ENCODE measurements around the gene SUPT3H.

The SUPT3H gene

DNA sequence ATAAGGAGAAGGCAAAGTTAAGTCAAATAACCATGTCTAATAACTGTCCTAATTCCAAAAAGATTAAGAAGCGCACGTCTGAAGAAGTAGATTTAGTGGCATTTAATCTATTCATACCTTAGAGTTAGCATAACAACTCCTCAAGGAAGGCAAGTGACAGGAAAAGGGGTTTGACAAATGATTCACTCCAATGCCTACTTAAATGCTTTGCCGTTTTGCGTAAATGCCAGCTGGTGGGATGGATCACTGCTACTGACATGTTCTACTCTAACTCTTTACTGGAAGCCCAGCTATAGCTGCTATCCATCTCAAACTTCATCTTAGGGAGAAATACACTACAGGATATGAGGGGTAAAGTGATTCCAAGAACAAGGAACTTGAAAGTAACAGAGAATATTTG, 396.9 kb downstream of the SUPT3H start:
- H3K27ac ChIP-seq (ENCODE audit: low read length) = no peak overlapping the region
- no peaks in the 10 kb centered on the region for H3K27me3 ChIP-seq (ENCODE audit: insufficient read depth, low read length)
- H3K9ac ChIP-seq (ENCODE audit: low read depth, low read length) = no peak overlapping the region
- H3K4me3 ChIP-seq (ENCODE audit: low read length) = no peak overlapping the region
- H3K9me3 ChIP-seq (ENCODE audit: insufficient read depth, low read depth, low read length) = no peaks in the 10 kb centered on the region
- no peaks in the 10 kb centered on the region for H3K36me3 ChIP-seq (ENCODE audit: insufficient read depth, low read depth, low read length)
- H3K4me1 ChIP-seq (ENCODE audit: insufficient read depth, low read length) = no peaks in the 10 kb centered on the region

- Histone ChIP-seq H3K36me3 (ENCODE audit: insufficient read depth, low read depth, low read length) (no peaks in the 10 kb centered on the region), H3K9ac (ENCODE audit: low read depth, low read length) (no peak overlapping the region), H3K9me3 (ENCODE audit: insufficient read depth, low read depth, low read length) (peaks cover 27% of the 10 kb centered on the region), H3K4me3 (ENCODE audit: low read length) (no peak overlapping the region), H3K27me3 (ENCODE audit: insufficient read depth, low read length) (no peaks in the 10 kb centered on the region), H3K4me1 (ENCODE audit: insufficient read depth, low read length) (no peaks in the 10 kb centered on the region), H3K27ac (ENCODE audit: low read length) (no peak overlapping the region)
These were observed 400.8 kb downstream of the SUPT3H start for GRCh38 chr6:44976677-44977641.

- Histone ChIP-seq H3K36me3 (ENCODE audit: insufficient read depth, low read depth, low read length) (no peaks in the 10 kb centered on the region), H3K9ac (ENCODE audit: low read depth, low read length) (no peak overlapping the region), H3K4me3 (ENCODE audit: low read length) (no peak overlapping the region), H3K27ac (ENCODE audit: low read length) (no peak overlapping the region), H3K4me1 (ENCODE audit: insufficient read depth, low read length) (no peaks in the 10 kb centered on the region), H3K27me3 (ENCODE audit: insufficient read depth, low read length) (no peaks in the 10 kb centered on the region), H3K9me3 (ENCODE audit: insufficient read depth, low read depth, low read length) (peaks cover 27% of the 10 kb centered on the region)
These were observed 403.2 kb downstream of the SUPT3H start for GRCh38 chr6:44974511-44974910.

DNA sequence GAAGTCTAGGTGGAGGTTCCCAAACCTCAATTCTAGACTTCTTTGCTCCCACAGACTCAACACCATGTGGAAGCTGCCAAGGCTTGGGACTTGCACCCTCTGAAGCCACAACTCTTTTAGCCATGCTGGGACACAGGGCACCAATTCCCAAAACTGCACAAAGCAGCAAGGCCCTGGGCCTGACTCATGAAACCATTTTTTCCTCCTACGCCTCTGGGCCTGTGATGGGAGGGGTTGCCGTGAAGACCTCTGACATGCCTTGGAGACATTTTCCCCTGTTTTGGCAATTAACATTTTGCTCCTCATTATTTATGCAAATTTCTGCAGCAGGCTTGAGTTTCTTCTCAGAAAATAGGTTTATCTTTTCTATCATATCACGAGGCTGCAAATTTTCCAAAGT, 405.0 kb downstream of the SUPT3H start:
- no peak overlapping the region for H3K9ac ChIP-seq (ENCODE audit: low read depth, low read length)
- no peaks in the 10 kb centered on the region for H3K36me3 ChIP-seq (ENCODE audit: insufficient read depth, low read depth, low read length)
- no peak overlapping the region for H3K4me3 ChIP-seq (ENCODE audit: low read length)
- H3K4me1 ChIP-seq (ENCODE audit: insufficient read depth, low read length) = no peaks in the 10 kb centered on the region
- no peaks in the 10 kb centered on the region for H3K27me3 ChIP-seq (ENCODE audit: insufficient read depth, low read length)
- peaks cover 27% of the 10 kb centered on the region for H3K9me3 ChIP-seq (ENCODE audit: insufficient read depth, low read depth, low read length)
- no peak overlapping the region for H3K27ac ChIP-seq (ENCODE audit: low read length)

DNA sequence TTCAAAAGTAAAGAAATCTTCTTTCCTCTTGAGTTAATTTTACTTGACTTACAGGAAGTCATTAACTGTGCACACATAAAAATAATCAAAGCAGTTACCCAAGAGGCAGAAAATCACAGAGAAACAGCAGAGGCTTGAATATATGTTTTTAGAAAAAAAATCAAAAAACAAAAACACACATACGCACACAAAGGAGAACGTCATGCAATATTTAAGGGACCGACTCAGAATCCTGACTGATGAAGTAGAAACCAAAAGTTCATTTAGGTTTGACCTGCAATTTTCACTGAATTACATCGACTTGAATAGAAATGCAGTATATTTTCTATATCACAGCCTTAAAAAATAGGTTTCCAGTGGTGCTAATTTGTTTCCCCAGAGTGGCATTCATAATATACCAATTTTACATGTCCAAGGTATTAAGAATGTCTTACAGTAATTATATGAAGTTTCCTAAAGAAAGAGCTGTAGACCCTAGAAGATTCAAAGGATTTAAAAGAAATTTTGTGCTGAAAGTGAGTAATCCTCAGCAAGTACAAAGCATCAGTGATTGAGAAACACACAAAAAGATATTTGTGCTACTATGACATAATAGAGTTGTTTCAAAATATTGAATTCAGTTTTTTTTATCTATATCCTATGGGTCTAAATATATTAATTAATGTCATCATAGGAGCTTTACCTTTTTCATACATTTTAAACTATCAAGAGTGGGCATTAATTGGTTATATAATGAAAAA, 408.1 kb downstream of the SUPT3H start:
- H3K9ac ChIP-seq (ENCODE audit: low read depth, low read length) = no peak overlapping the region
- no peaks in the 10 kb centered on the region for H3K36me3 ChIP-seq (ENCODE audit: insufficient read depth, low read depth, low read length)
- no peak overlapping the region for H3K4me3 ChIP-seq (ENCODE audit: low read length)
- H3K9me3 ChIP-seq (ENCODE audit: insufficient read depth, low read depth, low read length) = peaks cover 25% of the 10 kb centered on the region
- no peak overlapping the region for H3K27ac ChIP-seq (ENCODE audit: low read length)
- H3K27me3 ChIP-seq (ENCODE audit: insufficient read depth, low read length) = no peaks in the 10 kb centered on the region
- H3K4me1 ChIP-seq (ENCODE audit: insufficient read depth, low read length) = no peaks in the 10 kb centered on the region

DNA sequence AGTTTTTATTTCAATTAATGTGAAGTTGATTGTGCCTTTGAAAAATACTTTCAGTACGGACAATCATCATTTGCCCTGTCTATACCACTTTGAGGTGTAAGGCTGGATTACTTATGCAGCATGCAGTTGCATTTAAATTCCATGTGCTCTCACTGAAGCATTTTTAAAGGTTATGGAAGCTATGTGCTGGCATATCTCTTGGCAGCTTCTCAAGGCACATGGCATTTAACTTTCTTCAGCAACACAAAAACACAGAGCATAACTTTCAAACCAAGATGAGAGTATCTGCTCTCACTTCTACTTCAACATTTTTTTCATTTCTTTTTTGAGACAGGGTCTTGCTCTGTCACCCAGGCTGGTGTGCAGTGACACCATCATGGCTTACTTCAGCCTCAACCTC, 410.3 kb downstream of the SUPT3H start:
- H3K9me3 ChIP-seq (ENCODE audit: insufficient read depth, low read depth, low read length) = peaks cover 5% of the 10 kb centered on the region; the same call in 1 of the 2 replicates
- H3K9ac ChIP-seq (ENCODE audit: low read depth, low read length) = no peak overlapping the region
- H3K4me3 ChIP-seq (ENCODE audit: low read length) = no peak overlapping the region
- H3K27ac ChIP-seq (ENCODE audit: low read length) = no peak overlapping the region
- H3K4me1 ChIP-seq (ENCODE audit: insufficient read depth, low read length) = no peaks in the 10 kb centered on the region
- no peaks in the 10 kb centered on the region for H3K36me3 ChIP-seq (ENCODE audit: insufficient read depth, low read depth, low read length)
- H3K27me3 ChIP-seq (ENCODE audit: insufficient read depth, low read length) = no peaks in the 10 kb centered on the region

- Histone ChIP-seq H3K36me3 (ENCODE audit: insufficient read depth, low read depth, low read length) (no peaks in the 10 kb centered on the region), H3K4me3 (ENCODE audit: low read length) (no peak overlapping the region), H3K27me3 (ENCODE audit: insufficient read depth, low read length) (no peaks in the 10 kb centered on the region), H3K4me1 (ENCODE audit: insufficient read depth, low read length) (no peaks in the 10 kb centered on the region), H3K9me3 (ENCODE audit: insufficient read depth, low read depth, low read length) (no peaks in the 10 kb centered on the region), H3K27ac (ENCODE audit: low read length) (no peak overlapping the region), H3K9ac (ENCODE audit: low read depth, low read length) (no peak overlapping the region)
These were observed 411.2 kb downstream of the SUPT3H start for GRCh38 chr6:44966449-44967092.

GRCh38 chr6:44965708-44966107, 412.0 kb downstream of the SUPT3H start:
- Histone ChIP-seq H3K4me3 (ENCODE audit: low read length) (no peak overlapping the region), H3K27me3 (ENCODE audit: insufficient read depth, low read length) (no peaks in the 10 kb centered on the region), H3K36me3 (ENCODE audit: insufficient read depth, low read depth, low read length) (no peaks in the 10 kb centered on the region), H3K9me3 (ENCODE audit: insufficient read depth, low read depth, low read length) (no peaks in the 10 kb centered on the region), H3K27ac (ENCODE audit: low read length) (no peak overlapping the region), H3K9ac (ENCODE audit: low read depth, low read length) (no peak overlapping the region), H3K4me1 (ENCODE audit: insufficient read depth, low read length) (no peaks in the 10 kb centered on the region)

GRCh38 chr6:44960898-44961297, 416.8 kb downstream of the SUPT3H start:
- no peaks in the 10 kb centered on the region for H3K9me3 ChIP-seq (ENCODE audit: insufficient read depth, low read depth, low read length)
- no peaks in the 10 kb centered on the region for H3K4me1 ChIP-seq (ENCODE audit: insufficient read depth, low read length)
- H3K27me3 ChIP-seq (ENCODE audit: insufficient read depth, low read length) = no peaks in the 10 kb centered on the region
- no peak overlapping the region for H3K27ac ChIP-seq (ENCODE audit: low read length)
- no peak overlapping the region for H3K4me3 ChIP-seq (ENCODE audit: low read length)
- no peaks in the 10 kb centered on the region for H3K36me3 ChIP-seq (ENCODE audit: insufficient read depth, low read depth, low read length)
- no peak overlapping the region for H3K9ac ChIP-seq (ENCODE audit: low read depth, low read length)

DNA sequence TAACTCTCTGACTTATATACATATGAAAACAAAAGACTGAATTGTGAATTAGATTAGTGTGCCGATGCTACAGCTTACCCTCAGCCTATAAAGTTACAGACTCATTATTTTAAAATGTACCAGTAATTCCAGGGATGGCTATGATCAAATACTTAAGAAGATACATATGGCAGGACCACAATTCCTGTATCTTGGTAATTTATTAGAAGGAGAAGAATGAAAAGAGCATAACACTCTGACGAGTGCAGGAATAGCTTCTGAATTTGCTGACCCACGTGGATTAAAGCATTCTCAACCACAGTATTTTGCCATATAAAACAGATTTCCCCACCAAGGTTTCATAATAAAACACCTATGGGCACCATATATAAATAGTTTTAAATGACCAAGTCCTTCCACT, 418.1 kb downstream of the SUPT3H start:
- no peaks in the 10 kb centered on the region for H3K4me1 ChIP-seq (ENCODE audit: insufficient read depth, low read length)
- H3K27ac ChIP-seq (ENCODE audit: low read length) = no peak overlapping the region
- H3K4me3 ChIP-seq (ENCODE audit: low read length) = no peak overlapping the region
- no peaks in the 10 kb centered on the region for H3K36me3 ChIP-seq (ENCODE audit: insufficient read depth, low read depth, low read length)
- no peaks in the 10 kb centered on the region for H3K9me3 ChIP-seq (ENCODE audit: insufficient read depth, low read depth, low read length)
- no peaks in the 10 kb centered on the region for H3K27me3 ChIP-seq (ENCODE audit: insufficient read depth, low read length)
- H3K9ac ChIP-seq (ENCODE audit: low read depth, low read length) = no peak overlapping the region

DNA sequence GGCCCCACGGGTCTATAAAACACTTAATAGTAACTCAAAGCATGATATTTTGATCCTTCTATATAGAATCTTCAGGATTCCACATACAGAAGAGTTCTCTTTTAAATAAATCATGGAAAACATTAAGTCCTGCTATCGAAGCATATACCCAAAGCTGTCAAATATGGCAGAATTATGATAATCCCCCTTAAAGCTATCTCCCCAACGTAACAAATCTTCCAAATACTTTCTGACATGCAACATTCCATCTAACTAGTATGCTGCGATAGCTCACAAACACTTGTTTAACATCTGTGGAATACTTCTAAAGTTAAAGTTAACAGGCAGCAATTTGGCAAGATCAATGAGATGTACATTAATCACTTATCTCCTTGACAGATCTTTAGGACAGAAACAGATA, 420.6 kb downstream of the SUPT3H start:
- Histone ChIP-seq H3K9me3 (ENCODE audit: insufficient read depth, low read depth, low read length) (no peaks in the 10 kb centered on the region), H3K4me3 (ENCODE audit: low read length) (no peak overlapping the region), H3K4me1 (ENCODE audit: insufficient read depth, low read length) (no peaks in the 10 kb centered on the region), H3K27me3 (ENCODE audit: insufficient read depth, low read length) (no peaks in the 10 kb centered on the region), H3K27ac (ENCODE audit: low read length) (no peak overlapping the region), H3K36me3 (ENCODE audit: insufficient read depth, low read depth, low read length) (peaks cover 7% of the 10 kb centered on the region; the same call in 1 of the 2 replicates), H3K9ac (ENCODE audit: low read depth, low read length) (no peak overlapping the region)
